HG02798 (cell line): ENCODE data around the gene TMEM141.
A peak's percentile ranks its signal among the peaks of the same experiment; 100 is the strongest.

Experiments used
- ATAC-seq: cut with Tn5 transposase; IDR thresholded peaks from one replicate; pipeline ENCODE4 v1.9.1; 2021; ENCODE audit warnings: mild to moderate bottlenecking; ENCODE audit not compliant: unreplicated experiment, poor library complexity

Gene TMEM141

GRCh38 chr9:136790640-136791515, at the start of gene TMEM141:
TMEM141 (plus strand) TSS chr9:136791344; CDS start chr9:136791371, 27 bp downstream.
- peak; percentile 87 for ATAC-seq

- ATAC-seq: no peak
Observed at GRCh38 chr9:136741883-136742571, 49.1 kb upstream of the TMEM141 start.

GRCh38 chr9:136742591-136743391, 48.4 kb upstream of the TMEM141 start, which contains the start of gene LCN10:
LCN10 (minus strand) TSS chr9:136742940; CDS start chr9:136742903, 37 bp downstream.
- no peak for ATAC-seq

- no peak for ATAC-seq
Observed at GRCh38 chr9:136743639-136744211, 47.4 kb upstream of the TMEM141 start.

- ATAC-seq: no peak
Observed at GRCh38 chr9:136744773-136745172, 46.4 kb upstream of the TMEM141 start.

- no peak for ATAC-seq
Observed at GRCh38 chr9:136745389-136746154, 45.6 kb upstream of the TMEM141 start.

GRCh38 chr9:136746155-136746490, 45.0 kb upstream of the TMEM141 start:
- ATAC-seq: no peak

GRCh38 chr9:136746621-136747020, 44.5 kb upstream of the TMEM141 start:
- no peak for ATAC-seq

- no peak for ATAC-seq
Observed at GRCh38 chr9:136747161-136748060, 43.7 kb upstream of the TMEM141 start.

- ATAC-seq: no peak
Observed at GRCh38 chr9:136748201-136748600, 42.9 kb upstream of the TMEM141 start, which contains the start of gene LCN6. LCN6 (minus strand) TSS chr9:136748525; CDS start chr9:136748483, 42 bp downstream.

GRCh38 chr9:136748666-136749611, 42.2 kb upstream of the TMEM141 start:
- ATAC-seq: no peak

GRCh38 chr9:136750526-136750925, 40.6 kb upstream of the TMEM141 start:
- no peak for ATAC-seq

GRCh38 chr9:136751244-136751643, 39.9 kb upstream of the TMEM141 start:
- no peak for ATAC-seq

- no peak for ATAC-seq
Observed at GRCh38 chr9:136751814-136752213, 39.3 kb upstream of the TMEM141 start.

- ATAC-seq: no peak
Observed at GRCh38 chr9:136753371-136754058, 37.6 kb upstream of the TMEM141 start.

GRCh38 chr9:136754059-136754572, 37.0 kb upstream of the TMEM141 start:
- no peak for ATAC-seq
